Mesothelial cell of epicardium (in vitro differentiated cells): ENCODE data around the gene NDUFV3. TPM values are rescaled to one million over a fixed set of nuclear protein-coding genes. Genes with fewer than 3 reads are reported as not detected.
A peak's percentile ranks its signal among the peaks of the same experiment; 100 is the strongest.

Source experiments
- DNase-seq, 2 experiments: peaks; one replicate each; pipeline ENCODE4 v3.0.0; 2021; ENCODE audit warnings: low spot score in 2 of 2; ENCODE audit not compliant: unreplicated experiment in 2 of 2
- H3K27ac Mint-ChIP-seq: 2 replicates; pipeline ENCODE4 v1.8.0; 2021; ENCODE audit warnings: mixed read lengths
- H3K27me3 Mint-ChIP-seq: 2 replicates; pipeline ENCODE4 v1.8.0; 2021; ENCODE audit warnings: low read depth, mixed read lengths
- H3K36me3 Mint-ChIP-seq: 2 replicates; pipeline ENCODE4 v1.8.0; 2021; ENCODE audit warnings: mixed read lengths
- H3K4me1 Mint-ChIP-seq: 2 replicates; pipeline ENCODE4 v1.8.0; 2021; ENCODE audit warnings: mixed read lengths
- H3K4me3 Mint-ChIP-seq: 2 replicates; pipeline ENCODE4 v1.8.0; 2021; ENCODE audit warnings: mild to moderate bottlenecking, moderate library complexity, mixed read lengths
- H3K9me3 Mint-ChIP-seq: 2 replicates; pipeline ENCODE4 v1.8.0; 2021; ENCODE audit warnings: mixed read lengths
- total RNA-seq: library from RNA; stranded (reverse); gene quantifications from 3 replicates; pipeline ENCODE4 v1.2.1, GENCODE V29; 2021
- TF ChIP-seq, protein P1 (sequence below): fragments of 200-600 bp; sonication (generic); IDR thresholded peaks from one replicate; pipeline ENCODE4 v1.5.0; 2021; ENCODE audit warnings: antibody characterized with exemption; ENCODE audit not compliant: unreplicated experiment

The NDUFV3 gene
- total RNA-seq, result 34.1 to 36.7 TPM (median 34.4 TPM) in 3 replicates

GRCh38 chr21:42892931-42893755 is at the start of gene NDUFV3:
Gene NDUFV3, plus strand, starts transcription at chr21:42893309. Its CDS starts 25 bp downstream, at chr21:42893334.
- TF ChIP-seq, protein P1, sequence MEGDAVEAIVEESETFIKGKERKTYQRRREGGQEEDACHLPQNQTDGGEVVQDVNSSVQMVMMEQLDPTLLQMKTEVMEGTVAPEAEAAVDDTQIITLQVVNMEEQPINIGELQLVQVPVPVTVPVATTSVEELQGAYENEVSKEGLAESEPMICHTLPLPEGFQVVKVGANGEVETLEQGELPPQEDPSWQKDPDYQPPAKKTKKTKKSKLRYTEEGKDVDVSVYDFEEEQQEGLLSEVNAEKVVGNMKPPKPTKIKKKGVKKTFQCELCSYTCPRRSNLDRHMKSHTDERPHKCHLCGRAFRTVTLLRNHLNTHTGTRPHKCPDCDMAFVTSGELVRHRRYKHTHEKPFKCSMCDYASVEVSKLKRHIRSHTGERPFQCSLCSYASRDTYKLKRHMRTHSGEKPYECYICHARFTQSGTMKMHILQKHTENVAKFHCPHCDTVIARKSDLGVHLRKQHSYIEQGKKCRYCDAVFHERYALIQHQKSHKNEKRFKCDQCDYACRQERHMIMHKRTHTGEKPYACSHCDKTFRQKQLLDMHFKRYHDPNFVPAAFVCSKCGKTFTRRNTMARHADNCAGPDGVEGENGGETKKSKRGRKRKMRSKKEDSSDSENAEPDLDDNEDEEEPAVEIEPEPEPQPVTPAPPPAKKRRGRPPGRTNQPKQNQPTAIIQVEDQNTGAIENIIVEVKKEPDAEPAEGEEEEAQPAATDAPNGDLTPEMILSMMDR, result no peak
- peak within 1 kb of the TSS; percentile 82 for H3K4me3 Mint-ChIP-seq
- no peaks in the 10 kb centered on the region for H3K27me3 Mint-ChIP-seq
- peaks cover 6% of the 10 kb centered on the region for H3K36me3 Mint-ChIP-seq
- H3K4me1 Mint-ChIP-seq, result peaks cover 6% of the 10 kb centered on the region
- H3K27ac Mint-ChIP-seq, result peak within 1 kb of the TSS; percentile 97
- no peaks in the 10 kb centered on the region for H3K9me3 Mint-ChIP-seq
- peak; percentile 98 to 100 for DNase-seq

DNA sequence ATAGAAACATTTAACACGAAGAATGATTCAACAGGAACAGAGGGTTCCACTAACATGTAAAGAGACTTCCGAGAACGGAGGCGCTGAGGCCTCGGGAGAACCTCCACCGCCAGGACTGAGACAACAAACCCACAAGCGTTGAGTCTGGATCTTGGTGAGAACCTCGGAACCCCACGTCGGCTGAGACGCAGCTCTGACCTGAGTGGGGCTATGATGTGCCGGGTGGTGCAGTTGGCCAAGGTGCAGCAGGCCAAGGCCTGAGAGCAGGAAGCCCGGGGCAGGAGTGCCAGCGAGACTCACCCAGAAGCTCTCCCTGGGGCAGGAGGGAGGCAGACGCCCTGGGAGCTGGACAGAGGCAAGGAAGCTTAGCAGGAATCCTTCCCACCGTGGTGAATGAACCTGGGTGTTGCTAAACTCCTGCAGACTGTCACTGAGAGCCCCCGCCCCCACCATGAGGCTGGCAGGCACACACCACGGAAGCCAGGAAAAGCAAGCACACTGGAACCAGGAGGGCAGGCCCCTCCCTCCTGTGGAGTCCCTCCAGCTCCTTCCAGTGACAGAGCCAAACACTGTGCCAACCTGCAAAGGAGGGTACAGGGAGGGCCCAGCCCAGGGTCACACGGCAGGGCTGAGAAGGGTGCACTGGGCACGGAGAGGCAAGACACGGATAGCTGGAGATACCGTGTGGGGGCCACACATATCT is 48.5 kb upstream of the NDUFV3 start:
- Mint-ChIP-seq H3K4me3 (no peak overlapping the region), H3K9me3 (no peaks in the 10 kb centered on the region), H3K4me1 (no peaks in the 10 kb centered on the region), H3K36me3 (peaks cover 39% of the 10 kb centered on the region), H3K27me3 (no peaks in the 10 kb centered on the region), H3K27ac (no peak overlapping the region)
- TF ChIP-seq, protein P1, result no peak
- peak in 1 of 2 experiments; percentile 27 for DNase-seq

- no peaks in the 10 kb centered on the region for H3K27me3 Mint-ChIP-seq
- no peak for DNase-seq
- H3K27ac Mint-ChIP-seq, result no peak overlapping the region
- H3K4me3 Mint-ChIP-seq, result no peak overlapping the region
- no peaks in the 10 kb centered on the region for H3K9me3 Mint-ChIP-seq
- peaks cover 41% of the 10 kb centered on the region for H3K36me3 Mint-ChIP-seq
- no peaks in the 10 kb centered on the region for H3K4me1 Mint-ChIP-seq
- TF ChIP-seq, protein P1, result no peak
These were observed 47.7 kb upstream of the NDUFV3 start for GRCh38 chr21:42845296-42845965.

GRCh38 chr21:42846221-42846620 is 46.9 kb upstream of the NDUFV3 start:
- Mint-ChIP-seq H3K4me1 (no peaks in the 10 kb centered on the region), H3K9me3 (no peaks in the 10 kb centered on the region), H3K4me3 (no peak overlapping the region), H3K27me3 (no peaks in the 10 kb centered on the region), H3K36me3 (peaks cover 46% of the 10 kb centered on the region), H3K27ac (no peak overlapping the region)
- TF ChIP-seq, protein P1, result no peak
- peak in 1 of 2 experiments; percentile 11 for DNase-seq

DNA sequence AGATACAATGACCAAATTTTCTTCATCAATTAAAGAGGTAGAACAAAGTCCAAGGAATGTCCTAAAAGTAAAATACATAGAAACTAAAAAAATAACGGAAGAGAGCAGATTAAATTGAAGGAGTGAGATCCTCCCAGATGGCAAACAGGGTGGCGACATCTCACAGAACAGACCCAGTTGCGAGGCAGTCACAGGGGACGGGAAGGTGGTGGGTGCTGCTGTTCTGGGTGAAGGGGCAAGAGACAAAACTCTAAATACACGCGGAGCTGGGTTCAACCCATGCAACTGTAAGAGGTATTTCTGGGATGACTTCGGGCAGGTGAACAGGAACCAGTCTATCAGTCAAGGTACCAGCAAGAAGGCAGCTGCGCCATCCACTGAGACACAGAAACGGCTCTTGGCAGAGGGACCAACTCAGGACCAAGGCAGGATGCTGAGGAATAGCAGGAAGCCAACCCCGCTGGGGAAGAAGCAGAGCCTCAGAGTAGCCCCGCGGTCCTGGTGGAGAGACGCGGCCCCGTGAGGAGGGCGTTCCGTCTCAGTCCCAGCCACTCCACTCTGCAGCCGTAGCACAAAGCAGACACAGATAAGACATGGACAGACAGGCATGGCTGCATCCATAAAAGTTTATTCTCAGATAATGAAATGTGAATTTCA is 45.9 kb upstream of the NDUFV3 start:
- TF ChIP-seq, protein P1, result no peak
- DNase-seq, result no peak
- Mint-ChIP-seq H3K4me3 (no peak overlapping the region), H3K27me3 (no peaks in the 10 kb centered on the region), H3K36me3 (peaks cover 50% of the 10 kb centered on the region), H3K9me3 (no peaks in the 10 kb centered on the region), H3K27ac (no peak overlapping the region), H3K4me1 (no peaks in the 10 kb centered on the region)
